Measurements from ENCODE around the gene CFI.

DNA sequence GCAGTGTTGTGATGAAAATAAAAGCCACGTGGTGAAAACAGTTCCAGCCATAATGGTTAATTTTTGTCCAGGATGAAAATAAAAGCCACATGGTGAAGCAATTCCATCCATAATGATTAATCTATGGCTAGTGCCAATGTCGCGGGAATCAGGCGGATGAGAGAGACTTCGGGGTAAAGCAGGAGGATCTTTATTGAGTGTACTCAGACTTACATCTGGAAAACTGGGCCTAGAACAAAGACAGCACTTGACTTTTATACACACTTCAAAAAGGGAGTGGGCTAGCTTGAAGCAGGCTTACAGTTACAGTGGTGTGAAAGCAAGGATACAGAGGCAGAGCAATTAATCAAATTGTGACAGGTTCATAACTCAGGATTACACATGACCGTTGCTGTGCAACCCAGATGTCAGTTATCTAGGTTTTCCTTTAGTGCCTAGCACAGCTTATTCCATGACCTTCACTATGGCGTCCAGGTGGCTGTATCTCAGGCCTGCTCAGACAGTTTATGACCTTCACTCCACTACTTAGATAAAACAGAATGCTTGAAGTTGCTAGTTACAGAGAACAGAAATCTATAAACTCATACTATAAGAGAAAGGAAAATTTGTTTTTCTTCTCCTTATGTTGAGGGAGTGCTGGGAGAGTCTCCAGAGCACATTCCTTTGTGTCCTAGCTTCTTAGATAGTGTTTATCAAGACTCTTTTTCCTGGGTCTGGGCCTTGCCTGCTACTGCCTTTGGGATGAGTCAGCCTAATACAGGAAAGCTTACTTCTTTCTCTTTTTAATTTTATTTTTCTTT, 66.0 kb downstream of the CFI start:
- TF ChIP-seq, protein P1, sequence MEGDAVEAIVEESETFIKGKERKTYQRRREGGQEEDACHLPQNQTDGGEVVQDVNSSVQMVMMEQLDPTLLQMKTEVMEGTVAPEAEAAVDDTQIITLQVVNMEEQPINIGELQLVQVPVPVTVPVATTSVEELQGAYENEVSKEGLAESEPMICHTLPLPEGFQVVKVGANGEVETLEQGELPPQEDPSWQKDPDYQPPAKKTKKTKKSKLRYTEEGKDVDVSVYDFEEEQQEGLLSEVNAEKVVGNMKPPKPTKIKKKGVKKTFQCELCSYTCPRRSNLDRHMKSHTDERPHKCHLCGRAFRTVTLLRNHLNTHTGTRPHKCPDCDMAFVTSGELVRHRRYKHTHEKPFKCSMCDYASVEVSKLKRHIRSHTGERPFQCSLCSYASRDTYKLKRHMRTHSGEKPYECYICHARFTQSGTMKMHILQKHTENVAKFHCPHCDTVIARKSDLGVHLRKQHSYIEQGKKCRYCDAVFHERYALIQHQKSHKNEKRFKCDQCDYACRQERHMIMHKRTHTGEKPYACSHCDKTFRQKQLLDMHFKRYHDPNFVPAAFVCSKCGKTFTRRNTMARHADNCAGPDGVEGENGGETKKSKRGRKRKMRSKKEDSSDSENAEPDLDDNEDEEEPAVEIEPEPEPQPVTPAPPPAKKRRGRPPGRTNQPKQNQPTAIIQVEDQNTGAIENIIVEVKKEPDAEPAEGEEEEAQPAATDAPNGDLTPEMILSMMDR (IDR thresholded peaks at IDR 0.05): no peak
- no peak for TF ChIP-seq EZH2 (IDR thresholded peaks at IDR 0.05; ENCODE audit: borderline replicate concordance, insufficient read depth, low read depth, low read length, poor library complexity, severe bottlenecking)
